HG02840 (cell line): ENCODE measurements around the gene FRMD4A.

ENCODE experiments used
- ATAC-seq: cut with Tn5 transposase; IDR thresholded peaks from one replicate; pipeline ENCODE4 v1.9.1; 2021; ENCODE audit warnings: mild to moderate bottlenecking, moderate library complexity, moderate number of reproducible peaks; ENCODE audit not compliant: unreplicated experiment, low FRiP score

The FRMD4A gene

GRCh38 chr10:13743963-13744362 lies 586.8 kb downstream of the FRMD4A start:
- ATAC-seq: no peak

GRCh38 chr10:13743101-13743693 lies 587.5 kb downstream of the FRMD4A start:
- ATAC-seq: no peak

- ATAC-seq: no peak
Measured at GRCh38 chr10:13741438-13741837, 589.3 kb downstream of the FRMD4A start.

GRCh38 chr10:13740461-13740860 lies 590.3 kb downstream of the FRMD4A start:
- no peak for ATAC-seq

GRCh38 chr10:13739183-13739582 lies 591.5 kb downstream of the FRMD4A start:
- no peak for ATAC-seq

- ATAC-seq: no peak
Measured at GRCh38 chr10:13736506-13736905, 594.2 kb downstream of the FRMD4A start.

GRCh38 chr10:13734151-13734550 lies 596.6 kb downstream of the FRMD4A start:
- no peak for ATAC-seq

- no peak for ATAC-seq
Measured at GRCh38 chr10:13733071-13733470, 597.7 kb downstream of the FRMD4A start.

- no peak for ATAC-seq
Measured at GRCh38 chr10:13732465-13732881, 598.3 kb downstream of the FRMD4A start.

- no peak for ATAC-seq
Measured at GRCh38 chr10:13731799-13732198, 598.9 kb downstream of the FRMD4A start.

GRCh38 chr10:13730956-13731355 lies 599.8 kb downstream of the FRMD4A start:
- ATAC-seq: no peak

GRCh38 chr10:13730306-13730652 lies 600.4 kb downstream of the FRMD4A start:
- no peak for ATAC-seq

GRCh38 chr10:13729586-13730305 lies 601.0 kb downstream of the FRMD4A start:
- no peak for ATAC-seq

- ATAC-seq: no peak
Measured at GRCh38 chr10:13728898-13729535, 601.7 kb downstream of the FRMD4A start.

- no peak for ATAC-seq
Measured at GRCh38 chr10:13725594-13725993, 605.1 kb downstream of the FRMD4A start.

- no peak for ATAC-seq
Measured at GRCh38 chr10:13724484-13724883, 606.2 kb downstream of the FRMD4A start.

GRCh38 chr10:13722747-13723653 lies 607.7 kb downstream of the FRMD4A start:
- no peak for ATAC-seq

- no peak for ATAC-seq
Measured at GRCh38 chr10:13721486-13721885, 609.2 kb downstream of the FRMD4A start.

GRCh38 chr10:13720699-13721098 lies 610.0 kb downstream of the FRMD4A start:
- ATAC-seq: no peak

GRCh38 chr10:13719425-13719824 lies 611.3 kb downstream of the FRMD4A start:
- no peak for ATAC-seq

- ATAC-seq: no peak
Measured at GRCh38 chr10:13718820-13719219, 611.9 kb downstream of the FRMD4A start.
